HG02981 (cell line): ENCODE results near the gene MRTO4.
A peak's percentile ranks its signal among the peaks of the same experiment; 100 is the strongest.
"Not testable (repeated sequence)": the region's sequence is repeated elsewhere in the genome, so short reads cannot be mapped to it uniquely, and the experiment has no call there.

ENCODE experiments used
- ATAC-seq: cut with Tn5 transposase; IDR thresholded peaks from one replicate; pipeline ENCODE4 v1.9.1; 2021; ENCODE audit warnings: mild to moderate bottlenecking, moderate library complexity; ENCODE audit not compliant: unreplicated experiment

Gene MRTO4

GRCh38 chr1:19251305-19252196 lies at the start of gene MRTO4, which contains the start of gene EMC1:
TSS of gene MRTO4 (plus strand) at chr1:19251805. CDS start at chr1:19251836, 31 bp downstream.
TSS of gene EMC1 (minus strand) at chr1:19251524. CDS start at chr1:19251509, 15 bp downstream.
- peak; percentile 70 for ATAC-seq

GRCh38 chr1:19202396-19202795 lies 49.2 kb upstream of the MRTO4 start:
- no peak for ATAC-seq

- ATAC-seq, result no peak
These were observed 48.2 kb upstream of the MRTO4 start for GRCh38 chr1:19203440-19203839.

GRCh38 chr1:19204446-19205266 lies 46.9 kb upstream of the MRTO4 start:
- ATAC-seq, result no peak

GRCh38 chr1:19205403-19205802 lies 46.2 kb upstream of the MRTO4 start:
- no peak for ATAC-seq

- no peak for ATAC-seq
These were observed 45.8 kb upstream of the MRTO4 start for GRCh38 chr1:19205845-19206244.

GRCh38 chr1:19206947-19207346 lies 44.7 kb upstream of the MRTO4 start:
- no peak for ATAC-seq

GRCh38 chr1:19208710-19209438 lies 42.7 kb upstream of the MRTO4 start:
- ATAC-seq, result no peak

- ATAC-seq, result peak; percentile 45
These were observed 42.1 kb upstream of the MRTO4 start for GRCh38 chr1:19209439-19209989.

GRCh38 chr1:19209990-19210771 lies 41.4 kb upstream of the MRTO4 start, which contains the start of gene UBR4:
TSS of gene UBR4 (minus strand) at chr1:19210266. CDS start at chr1:19210248, 18 bp downstream.
- ATAC-seq, result peak; percentile 83

- ATAC-seq, result no peak
These were observed 40.6 kb upstream of the MRTO4 start for GRCh38 chr1:19210772-19211549.

- ATAC-seq, result no peak
These were observed 39.4 kb upstream of the MRTO4 start for GRCh38 chr1:19212167-19212566.

- ATAC-seq, result no peak
These were observed 38.0 kb upstream of the MRTO4 start for GRCh38 chr1:19213580-19213979.

GRCh38 chr1:19216585-19216984 lies 35.0 kb upstream of the MRTO4 start:
- not testable (repeated sequence) for ATAC-seq

- ATAC-seq, result no peak
These were observed 32.2 kb upstream of the MRTO4 start for GRCh38 chr1:19219451-19219850.

- no peak for ATAC-seq
These were observed 31.3 kb upstream of the MRTO4 start for GRCh38 chr1:19220080-19220846.

- no peak for ATAC-seq
These were observed 30.6 kb upstream of the MRTO4 start for GRCh38 chr1:19220991-19221390.

GRCh38 chr1:19222573-19222972 lies 29.0 kb upstream of the MRTO4 start:
- no peak for ATAC-seq
